GM12878 (cell line): ENCODE measurements around the gene RPL22L1. TPM values are rescaled to one million over a fixed set of nuclear protein-coding genes. Genes with fewer than 3 reads are reported as not detected.

ENCODE experiments used
- ATAC-seq: fragments of 200-7000 bp; cut with Tn5 transposase; 3 replicates; pipeline ENCODE4 v1.9.1; 2020; ENCODE audit warnings: mild to moderate bottlenecking, moderate library complexity
- BruUV-seq: library from RNA; stranded (reverse); fragments of 400-500 nt; replicated peaks from 2 replicates; lab custom pipeline; 2021; lab: Mats Ljungman, UMichigan
- CTCF ChIA-PET: fragments of 300-600 bp; sonication (Branson Sonifier 250); formaldehyde crosslinking; extraction: SDS; loops from one replicate; lab custom pipeline; 2021; ENCODE audit warnings: inconsistent platforms; lab: Yijun Ruan, JAX
- POLR2A ChIA-PET: fragments of 350-600 bp; formaldehyde crosslinking; extraction: SDS; loops from one replicate; lab custom pipeline; 2021; ENCODE audit warnings: inconsistent platforms; lab: Charles Lee
- RAD21 ChIA-PET: fragments of 300-600 bp; sonication (Branson Sonifier 250); formaldehyde crosslinking; loops from one replicate; lab custom pipeline; 2023; ENCODE audit warnings: antibody characterized with exemption; ENCODE audit not compliant: unreplicated experiment; lab: Charles Lee
- SMC1A ChIA-PET: fragments of 300-600 bp; sonication (Branson Sonifier 250); formaldehyde crosslinking; loops from one replicate; lab custom pipeline; 2023; ENCODE audit not compliant: unreplicated experiment, uncharacterized antibody; lab: Charles Lee
- DNase-seq: peaks from one replicate; pipeline ENCODE4 v3.0.0-alpha.2; 2011; ENCODE audit warnings: low read depth, low spot score
- FAIRE-seq: peaks from 3 replicates; lab custom pipeline; 2011; peaks lifted over from hg19 to GRCh38; lab: Jason Lieb, UNC
- H2AFZ ChIP-seq: 2 replicates; pipeline ENCODE4 v1.6.0; 2011; ENCODE audit warnings: low read depth, low read length, control low read depth; ENCODE audit not compliant: control insufficient read depth
- H3K27ac ChIP-seq: 2 replicates; pipeline ENCODE4 v1.5.1; 2011; ENCODE audit warnings: control low read depth; ENCODE audit not compliant: control insufficient read depth, insufficient read depth
- H3K27me3 ChIP-seq, 2 experiments: replicated peaks in 1 of 2; 2 replicates each; pipeline versions ENCODE4 v1.6.0 to v1.6.1; 2011; ENCODE audit warnings: low read length in 1 of 2; ENCODE audit not compliant: control insufficient read depth in 2 of 2, insufficient read depth in 2 of 2
- H3K36me3 ChIP-seq, 2 experiments: 2 replicates each; pipeline ENCODE4 v1.5.1; 2011; ENCODE audit warnings: low read length in 1 of 2; ENCODE audit not compliant: control insufficient read depth in 2 of 2, insufficient read depth in 2 of 2
- H3K4me1 ChIP-seq: 2 replicates; pipeline ENCODE4 v1.6.1; 2011; ENCODE audit warnings: mild to moderate bottlenecking, low read length, moderate library complexity, mixed read lengths; ENCODE audit not compliant: control insufficient read depth, insufficient read depth
- H3K4me2 ChIP-seq: 2 replicates; pipeline ENCODE4 v1.6.0; 2011; ENCODE audit warnings: control low read depth; ENCODE audit not compliant: control insufficient read depth, insufficient read depth
- H3K4me3 ChIP-seq: fragments of 200-600 bp; sonication (generic); 2 replicates; pipeline ENCODE4 v1.5.1; 2016
- H3K79me2 ChIP-seq: 2 replicates; pipeline ENCODE4 v1.6.0; 2011; ENCODE audit warnings: low read length; ENCODE audit not compliant: control insufficient read depth, insufficient read depth
- H3K9ac ChIP-seq: 2 replicates; pipeline ENCODE4 v1.8.0; 2011; ENCODE audit warnings: low read length, control low read depth, mixed read lengths; ENCODE audit not compliant: control insufficient read depth, insufficient read depth
- H3K9me3 ChIP-seq: replicated peaks from 3 replicates; pipeline ENCODE4 v1.5.1; 2011; ENCODE audit warnings: mild to moderate bottlenecking, low read length; ENCODE audit not compliant: control insufficient read depth, insufficient read depth
- H4K20me1 ChIP-seq: 2 replicates; pipeline ENCODE4 v1.6.0; 2011; ENCODE audit not compliant: control insufficient read depth, insufficient read depth
- ATF3 ChIP-seq: IDR thresholded peaks from 2 replicates; pipeline ENCODE4 v1.6.1; 2011; ENCODE audit warnings: low read depth, mild to moderate bottlenecking, low read length, moderate library complexity, borderline replicate concordance; ENCODE audit errors: extremely low read depth
- BCL11A ChIP-seq: IDR thresholded peaks from 2 replicates; pipeline ENCODE4 v1.6.1; 2011; ENCODE audit warnings: low read depth, low read length
- ESRRA ChIP-seq: IDR thresholded peaks from 2 replicates; pipeline ENCODE4 v1.6.1; 2012; ENCODE audit warnings: mild to moderate bottlenecking, low read length, improper control_type of control experiment
- GABPA ChIP-seq: IDR thresholded peaks from 2 replicates; pipeline ENCODE4 v1.6.1; 2014; ENCODE audit warnings: antibody characterized with exemption, low read depth, mild to moderate bottlenecking, inconsistent platforms
- HDAC2 ChIP-seq: fragments of 200-600 bp; sonication (generic); IDR thresholded peaks from 2 replicates; pipeline ENCODE4 v1.6.1; 2017
- IKZF2 ChIP-seq, 2 experiments: fragments of 450-650 bp; IDR thresholded peaks; 2 replicates each; pipeline ENCODE4 v1.6.1; 2017; ENCODE audit warnings: mild to moderate bottlenecking in 2 of 2, moderate library complexity in 2 of 2
- NFYA ChIP-seq: IDR thresholded peaks from 2 replicates; pipeline ENCODE4 v1.6.1; 2011; ENCODE audit warnings: low read depth, mild to moderate bottlenecking, low read length, improper control_type of control experiment, borderline replicate concordance
- NR2C2 ChIP-seq: IDR thresholded peaks from 2 replicates; pipeline ENCODE4 v1.6.1; 2011; ENCODE audit warnings: borderline replicate concordance, low read depth; ENCODE audit not compliant: control insufficient read depth, insufficient read length
- SREBF1 ChIP-seq: IDR thresholded peaks from 2 replicates; pipeline ENCODE4 v1.6.1; 2012; ENCODE audit warnings: mild to moderate bottlenecking, low read length
- STAT3 ChIP-seq: IDR thresholded peaks from 2 replicates; pipeline ENCODE4 v1.6.1; 2011; ENCODE audit warnings: low read depth, low read length, improper control_type of control experiment
- YY1 ChIP-seq: IDR thresholded peaks from 2 replicates; pipeline ENCODE4 v1.6.1; 2011; ENCODE audit warnings: low read depth, mild to moderate bottlenecking, low read length
- WGBS: methylation state at CpG from one replicate; pipeline ENCODE4 v1.1.6; 2016; ENCODE audit warnings: low lambda C conversion rate; ENCODE audit not compliant: insufficient replicate concordance, insufficient coverage; ENCODE audit errors: missing lambda C conversion rate; 5-methylcytosine and 5-hydroxymethylcytosine counted together
- in situ Hi-C: fragments of 300-500 bp; cut with MboI; formaldehyde crosslinking; loops from 9 replicates; pipeline ENCODE4 v1.14.3; 2018; ENCODE audit warnings: mixed read lengths
- intact Hi-C: fragments of 100-400 bp; cut with micrococcal nuclease; formaldehyde crosslinking; loops from one replicate; pipeline ENCODE4 v1.14.2; 2022; ENCODE audit not compliant: unreplicated experiment
- polyA plus RNA-seq, 11 experiments: library from polyadenylated mRNA; depleted of rRNA in 4 of 11; unstranded in 6 of 11; stranded (reverse) in 5 of 11; fragments of >200 nt; fragmentation: Nextera tagmentation in 4 of 11; fragmentation: Illumina TruSeq in 1 of 11; extraction: Ambion mirVana in 4 of 11; extraction: Trizol in 1 of 11; gene quantifications; 1 replicate in 1 of 11; 2 replicates in 10 of 11; pipeline versions ENCODE4 v1.2.1 to v1.2.3, GENCODE V29; 2011 to 2016; ENCODE audit warnings: inconsistent platforms in 2 of 11, missing spikeins in 2 of 11, low read depth in 1 of 11
- total RNA-seq, 4 experiments: library from RNA; depleted of rRNA in 3 of 4; stranded (reverse); fragments of >200 nt in 3 of 4; fragmentation: Illumina TruSeq in 1 of 4; extraction: Trizol in 1 of 4; gene quantifications; 2 replicates each; pipeline versions ENCODE4 v1.2.1 to v1.2.3, GENCODE V29; 2013 to 2021
- TF ChIP-seq, protein P1 (sequence below): fragments of 150-350 bp; IDR thresholded peaks from 2 replicates; pipeline ENCODE4 v1.6.1; 2016; ENCODE audit warnings: low read depth, low read length

Gene RPL22L1
- total and polyA plus RNA-seq, 10 of the 15 experiments (the other 5 are each of a cell fraction or from before 2014, with no cell fraction given): 203 to 803 (median 422) TPM

GRCh38 chr3:170899455-170899854, 29.5 kb upstream of the RPL22L1 start:
- TF ChIP-seq ATF3 (no peak), YY1 (no peak), IKZF2 (IDR thresholded peaks at IDR 0.05) (no peak), GABPA (no peak), NFYA (no peak), HDAC2 (no peak), ESRRA (no peak), NR2C2 (no peak), STAT3 (no peak), SREBF1 (no peak), BCL11A (no peak)
- TF ChIP-seq, protein P1, sequence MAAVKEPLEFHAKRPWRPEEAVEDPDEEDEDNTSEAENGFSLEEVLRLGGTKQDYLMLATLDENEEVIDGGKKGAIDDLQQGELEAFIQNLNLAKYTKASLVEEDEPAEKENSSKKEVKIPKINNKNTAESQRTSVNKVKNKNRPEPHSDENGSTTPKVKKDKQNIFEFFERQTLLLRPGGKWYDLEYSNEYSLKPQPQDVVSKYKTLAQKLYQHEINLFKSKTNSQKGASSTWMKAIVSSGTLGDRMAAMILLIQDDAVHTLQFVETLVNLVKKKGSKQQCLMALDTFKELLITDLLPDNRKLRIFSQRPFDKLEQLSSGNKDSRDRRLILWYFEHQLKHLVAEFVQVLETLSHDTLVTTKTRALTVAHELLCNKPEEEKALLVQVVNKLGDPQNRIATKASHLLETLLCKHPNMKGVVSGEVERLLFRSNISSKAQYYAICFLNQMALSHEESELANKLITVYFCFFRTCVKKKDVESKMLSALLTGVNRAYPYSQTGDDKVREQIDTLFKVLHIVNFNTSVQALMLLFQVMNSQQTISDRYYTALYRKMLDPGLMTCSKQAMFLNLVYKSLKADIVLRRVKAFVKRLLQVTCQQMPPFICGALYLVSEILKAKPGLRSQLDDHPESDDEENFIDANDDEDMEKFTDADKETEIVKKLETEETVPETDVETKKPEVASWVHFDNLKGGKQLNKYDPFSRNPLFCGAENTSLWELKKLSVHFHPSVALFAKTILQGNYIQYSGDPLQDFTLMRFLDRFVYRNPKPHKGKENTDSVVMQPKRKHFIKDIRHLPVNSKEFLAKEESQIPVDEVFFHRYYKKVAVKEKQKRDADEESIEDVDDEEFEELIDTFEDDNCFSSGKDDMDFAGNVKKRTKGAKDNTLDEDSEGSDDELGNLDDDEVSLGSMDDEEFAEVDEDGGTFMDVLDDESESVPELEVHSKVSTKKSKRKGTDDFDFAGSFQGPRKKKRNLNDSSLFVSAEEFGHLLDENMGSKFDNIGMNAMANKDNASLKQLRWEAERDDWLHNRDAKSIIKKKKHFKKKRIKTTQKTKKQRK: no peak
- H2AFZ ChIP-seq: no peak overlapping the region
- intact Hi-C loops (no loop called here), in situ Hi-C loops (no loop called here)
- WGBS: 72% methylated on average over 1 of the region's 1 CpG
- no peaks in the 10 kb centered on the region for H3K36me3 ChIP-seq
- H3K9me3 ChIP-seq: no peaks in the 10 kb centered on the region; the same call in 2 of the 3 replicates
- H3K4me3 ChIP-seq: no peak overlapping the region
- H3K4me1 ChIP-seq: no peaks in the 10 kb centered on the region
- no peak for ATAC-seq
- no peak for FAIRE-seq
- no peak overlapping the region for H3K4me2 ChIP-seq
- DNase-seq: no peak
- ChIA-PET CTCF (no interaction called here), POLR2A (no interaction called here), SMC1A (no interaction called here), RAD21 (no interaction called here)
- no peaks in the 10 kb centered on the region for H4K20me1 ChIP-seq
- BruUV-seq: no TSS peak
- no peaks in the 10 kb centered on the region for H3K27me3 ChIP-seq
- no peak overlapping the region for H3K9ac ChIP-seq
- no peak overlapping the region for H3K27ac ChIP-seq
- no peaks in the 10 kb centered on the region for H3K79me2 ChIP-seq
